Vagina (tissue), 2 donors: ENCODE results near the gene PUS7. TPM values are rescaled to one million over a fixed set of nuclear protein-coding genes. Genes with fewer than 3 reads are reported as not detected.

Source experiments
- DNase-seq, 2 donors: peaks; one replicate each; pipeline ENCODE4 v3.0.0-alpha.2; 2017; ENCODE audit errors: extremely low spot score in 2 of 2
- H3K27ac ChIP-seq: fragments of 200-600 bp; sonication (generic); one replicate; pipeline ENCODE4 v1.5.1; 2019
- H3K27me3 ChIP-seq: fragments of 200-600 bp; sonication (generic); one replicate; pipeline ENCODE4 v1.5.1; 2019
- H3K36me3 ChIP-seq, 2 donors: fragments of 200-600 bp; sonication (generic); one replicate each; pipeline ENCODE4 v1.5.1; 2017 to 2019
- H3K4me1 ChIP-seq: fragments of 200-600 bp; sonication (generic); one replicate; pipeline ENCODE4 v1.5.1; 2019
- H3K4me3 ChIP-seq, 2 donors: fragments of 200-600 bp; sonication (generic); 1 replicate in 1 of 2; 2 replicates in 1 of 2; pipeline ENCODE4 v1.5.1; 2016 to 2019
- H3K9me3 ChIP-seq: fragments of 200-600 bp; sonication (generic); one replicate; pipeline ENCODE4 v1.5.1; 2019
- CTCF ChIP-seq, 3 experiments: fragments of 450-650 bp in 2 of 3; fragments of 200-600 bp in 1 of 3; sonication (generic) in 1 of 3; IDR thresholded peaks; one replicate each; pipeline ENCODE4 v1.5.1; 2017 to 2019; ENCODE audit warnings: antibody characterized with exemption in 3 of 3, mild to moderate bottlenecking in 2 of 3, moderate library complexity in 2 of 3
- POLR2A ChIP-seq, 2 donors: fragments of 450-650 bp; IDR thresholded peaks; one replicate each; pipeline ENCODE4 v1.6.1; 2017; ENCODE audit warnings: antibody characterized with exemption in 2 of 2, mild to moderate bottlenecking in 2 of 2, moderate library complexity in 2 of 2
- POLR2AphosphoS5 ChIP-seq, 2 donors: sonication (generic); formaldehyde crosslinking; IDR thresholded peaks; one replicate each; pipeline ENCODE4 v1.9.0; 2017; ENCODE audit warnings: antibody characterized with exemption in 2 of 2, mild to moderate bottlenecking in 2 of 2, low read depth in 1 of 2; ENCODE audit not compliant: insufficient read depth in 1 of 2
- intact Hi-C: fragments of 100-400 bp; cut with DNase I; formaldehyde crosslinking; loops from one replicate; pipeline ENCODE4 v1.15.1; 2023
- total RNA-seq: library from RNA; depleted of rRNA; stranded (reverse); fragments of >200 nt; gene quantifications from one replicate; pipeline ENCODE4 v1.2.3, GENCODE V29; 2016

The PUS7 gene
- total RNA-seq, 1 donor from 2014 or later, result 16.9 TPM

DNA sequence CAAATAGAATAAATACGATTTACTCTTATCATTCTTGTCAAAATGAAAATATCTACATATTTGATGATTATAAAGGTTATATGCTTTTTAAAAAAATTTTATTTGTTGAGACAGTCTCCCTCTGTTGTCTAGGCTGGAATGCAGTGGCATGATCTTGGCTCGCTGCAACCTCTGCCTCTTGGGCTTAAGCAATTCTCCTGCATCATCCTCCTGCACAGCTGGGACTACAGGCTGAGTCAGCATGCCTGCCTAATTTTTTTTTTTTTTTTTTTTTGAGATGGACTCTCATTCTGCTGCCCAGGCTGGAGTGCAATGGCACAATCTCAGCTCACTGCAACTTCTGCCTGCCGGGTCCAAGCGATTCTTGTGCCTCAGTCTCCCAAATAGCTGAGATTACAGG, 48.9 kb downstream of the PUS7 start:
- Histone ChIP-seq H3K9me3 (no peaks in the 10 kb centered on the region), H3K36me3 (no peaks in the 10 kb centered on the region), H3K27me3 (no peaks in the 10 kb centered on the region), H3K27ac (no peak overlapping the region), H3K4me3 (no peak overlapping the region), H3K4me1 (no peaks in the 10 kb centered on the region)
- TF ChIP-seq POLR2AphosphoS5 (IDR thresholded peaks at IDR 0.05; ENCODE audit: insufficient read depth in 1 of 2, low read depth in 1 of 2), result no peak
- TF ChIP-seq CTCF (IDR thresholded peaks at IDR 0.05), result no peak
- TF ChIP-seq POLR2A (IDR thresholded peaks at IDR 0.05), result no peak
- no peak for DNase-seq
- intact Hi-C loops, result no loop called here

DNA sequence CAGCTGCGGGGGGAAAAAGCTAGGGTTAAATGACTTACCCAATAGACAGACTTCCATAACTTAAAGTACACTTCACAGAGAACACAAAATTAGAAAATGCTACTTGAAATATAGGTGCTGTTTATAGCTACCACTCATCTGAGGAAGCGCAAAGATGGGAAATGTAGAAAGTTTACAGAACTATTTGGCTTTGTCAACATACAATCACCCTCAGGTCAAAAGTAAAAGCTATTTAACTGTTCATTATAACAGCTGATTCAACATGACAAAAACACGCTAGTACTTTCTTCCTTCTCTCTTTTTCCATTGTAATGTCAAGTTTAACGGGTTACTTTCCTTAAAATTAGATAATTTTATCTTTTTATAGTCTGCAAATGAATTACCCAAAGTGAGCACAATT, 51.2 kb downstream of the PUS7 start:
- Histone ChIP-seq H3K9me3 (no peaks in the 10 kb centered on the region), H3K4me3 (no peak overlapping the region), H3K27ac (no peak overlapping the region), H3K36me3 (no peaks in the 10 kb centered on the region), H3K27me3 (no peaks in the 10 kb centered on the region), H3K4me1 (no peaks in the 10 kb centered on the region)
- TF ChIP-seq POLR2A (IDR thresholded peaks at IDR 0.05) (no peak), CTCF (IDR thresholded peaks at IDR 0.05) (no peak), POLR2AphosphoS5 (IDR thresholded peaks at IDR 0.05; ENCODE audit: insufficient read depth in 1 of 2, low read depth in 1 of 2) (no peak)
- intact Hi-C loops, result no loop called here
- DNase-seq, result no peak

DNA sequence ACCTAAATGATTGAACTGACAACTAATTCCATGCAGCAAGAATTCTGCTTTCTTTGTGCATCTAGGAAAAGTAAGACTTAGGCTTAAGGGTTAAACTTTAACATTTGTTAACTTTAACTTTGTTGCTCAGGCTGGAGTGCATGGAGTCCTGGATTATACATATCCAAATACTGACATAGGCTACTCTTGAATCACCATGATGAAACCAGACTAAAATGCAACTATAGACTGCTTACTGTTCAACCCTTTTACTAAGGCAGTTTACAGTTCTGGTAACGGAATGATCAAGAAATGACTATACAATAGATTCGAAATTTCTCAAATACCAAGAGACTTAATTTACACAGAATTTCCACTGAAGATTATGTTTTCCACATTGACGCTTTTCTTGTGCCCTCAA, 52.0 kb downstream of the PUS7 start:
- no peak overlapping the region for H3K27ac ChIP-seq
- no peaks in the 10 kb centered on the region for H3K36me3 ChIP-seq
- DNase-seq, result no peak
- no peaks in the 10 kb centered on the region for H3K4me1 ChIP-seq
- intact Hi-C loops, result no loop called here
- no peaks in the 10 kb centered on the region for H3K9me3 ChIP-seq
- TF ChIP-seq CTCF (IDR thresholded peaks at IDR 0.05) (no peak), POLR2AphosphoS5 (IDR thresholded peaks at IDR 0.05; ENCODE audit: insufficient read depth in 1 of 2, low read depth in 1 of 2) (no peak), POLR2A (IDR thresholded peaks at IDR 0.05) (no peak)
- no peak overlapping the region for H3K4me3 ChIP-seq
- no peaks in the 10 kb centered on the region for H3K27me3 ChIP-seq

DNA sequence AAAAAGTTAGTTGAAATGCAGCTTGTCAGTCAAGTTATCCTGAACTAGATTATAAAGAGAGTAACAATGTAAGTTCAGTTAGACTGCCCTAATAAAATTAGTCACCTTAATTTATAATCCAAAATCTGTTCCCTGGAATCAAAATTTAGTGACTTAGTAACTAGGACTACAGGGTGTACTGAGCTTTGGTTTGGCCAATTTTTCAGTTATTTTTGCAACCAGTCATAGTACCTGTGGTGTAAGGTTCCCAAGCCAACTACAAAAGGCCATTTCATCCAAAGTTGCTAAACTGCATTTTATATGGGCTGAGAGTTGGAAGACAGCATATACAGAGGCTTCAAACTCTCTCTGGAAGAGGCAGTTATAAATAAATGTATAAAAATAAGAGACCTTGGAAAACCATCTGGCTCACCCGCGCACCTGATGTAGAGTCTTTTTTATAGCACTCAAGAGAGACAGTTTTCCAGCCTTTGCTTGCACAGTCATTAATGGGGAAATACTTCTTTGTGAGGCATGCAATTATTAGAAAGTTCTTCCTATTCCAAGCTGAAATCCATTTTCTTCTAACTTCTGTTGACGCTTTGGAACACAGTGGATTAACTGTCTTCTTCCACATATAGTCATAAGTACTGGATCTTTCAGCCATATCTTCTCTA, 59.2 kb downstream of the PUS7 start:
- DNase-seq, result no peak
- H3K9me3 ChIP-seq, result no peaks in the 10 kb centered on the region
- intact Hi-C loops, result no loop called here
- H3K4me3 ChIP-seq, result no peak overlapping the region
- TF ChIP-seq POLR2A (IDR thresholded peaks at IDR 0.05), result no peak
- TF ChIP-seq POLR2AphosphoS5 (IDR thresholded peaks at IDR 0.05; ENCODE audit: insufficient read depth in 1 of 2, low read depth in 1 of 2), result no peak
- TF ChIP-seq CTCF (IDR thresholded peaks at IDR 0.05), result no peak
- no peak overlapping the region for H3K27ac ChIP-seq
- H3K27me3 ChIP-seq, result no peaks in the 10 kb centered on the region
- peaks cover 0 to 19% of the 10 kb centered on the region in 2 donors for H3K36me3 ChIP-seq
- no peaks in the 10 kb centered on the region for H3K4me1 ChIP-seq

DNA sequence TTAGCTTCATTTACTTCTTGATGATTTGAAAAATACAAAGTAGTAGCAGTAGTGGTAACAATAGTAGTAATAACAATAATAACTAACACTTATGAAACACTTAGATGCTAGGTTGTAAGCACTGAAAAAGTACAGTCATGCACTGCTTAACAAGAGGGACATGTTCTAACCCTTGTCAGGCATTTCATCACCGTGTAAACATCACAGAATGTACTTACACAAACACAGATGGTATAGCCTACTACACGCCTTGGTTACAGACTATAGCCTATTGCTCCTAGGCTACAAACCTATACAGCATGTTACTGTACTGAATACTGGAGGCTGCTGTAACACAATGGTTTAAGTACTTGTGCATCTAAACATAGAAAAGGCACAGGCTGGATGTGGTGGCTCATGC, 60.6 kb downstream of the PUS7 start:
- DNase-seq, result no peak
- Histone ChIP-seq H3K9me3 (no peaks in the 10 kb centered on the region), H3K27me3 (no peaks in the 10 kb centered on the region), H3K4me1 (no peaks in the 10 kb centered on the region), H3K27ac (no peak overlapping the region), H3K4me3 (no peak overlapping the region), H3K36me3 (peaks cover 0 to 19% of the 10 kb centered on the region in 2 donors)
- TF ChIP-seq POLR2A (IDR thresholded peaks at IDR 0.05) (no peak), POLR2AphosphoS5 (IDR thresholded peaks at IDR 0.05; ENCODE audit: insufficient read depth in 1 of 2, low read depth in 1 of 2) (no peak), CTCF (IDR thresholded peaks at IDR 0.05) (no peak)
- intact Hi-C loops, result no loop called here
